Measurements from ENCODE around the gene TEC.

TEC gene

GRCh38 chr4:48267574-48267973, 2.1 kb downstream of the TEC start:
- DNase-seq = no peak

GRCh38 chr4:48266781-48267180, 2.9 kb downstream of the TEC start:
- no peak for DNase-seq

GRCh38 chr4:48262926-48263325, 6.7 kb downstream of the TEC start:
- no peak for DNase-seq

- DNase-seq = no peak
These were observed 7.2 kb downstream of the TEC start for GRCh38 chr4:48262484-48262883.

GRCh38 chr4:48261281-48261680, 8.4 kb downstream of the TEC start:
- no peak for DNase-seq

- DNase-seq = no peak
These were observed 9.9 kb downstream of the TEC start for GRCh38 chr4:48259748-48260147.

GRCh38 chr4:48258845-48259397, 10.7 kb downstream of the TEC start:
- no peak for DNase-seq

- DNase-seq = no peak
These were observed 13.7 kb downstream of the TEC start for GRCh38 chr4:48255959-48256342.

- DNase-seq = no peak
These were observed 14.3 kb downstream of the TEC start for GRCh38 chr4:48255072-48255958.

GRCh38 chr4:48254381-48255071, 15.1 kb downstream of the TEC start:
- no peak for DNase-seq

GRCh38 chr4:48252313-48252712, 17.3 kb downstream of the TEC start:
- no peak for DNase-seq

GRCh38 chr4:48250980-48251379, 18.7 kb downstream of the TEC start:
- DNase-seq = no peak

- no peak for DNase-seq
These were observed 19.3 kb downstream of the TEC start for GRCh38 chr4:48250343-48250742.

GRCh38 chr4:48249378-48249777, 20.3 kb downstream of the TEC start:
- DNase-seq = no peak

GRCh38 chr4:48248559-48248953, 21.1 kb downstream of the TEC start:
- DNase-seq = no peak

- no peak for DNase-seq
These were observed 21.6 kb downstream of the TEC start for GRCh38 chr4:48247878-48248558.

- no peak for DNase-seq
These were observed 22.3 kb downstream of the TEC start for GRCh38 chr4:48247142-48247877.

GRCh38 chr4:48244665-48245064, 25.0 kb downstream of the TEC start:
- DNase-seq = no peak

GRCh38 chr4:48243887-48244286, 25.8 kb downstream of the TEC start:
- no peak for DNase-seq

- no peak for DNase-seq
These were observed 26.2 kb downstream of the TEC start for GRCh38 chr4:48243429-48243828.

GRCh38 chr4:48242511-48243195, 27.0 kb downstream of the TEC start:
- DNase-seq = no peak

- DNase-seq = no peak
These were observed 27.9 kb downstream of the TEC start for GRCh38 chr4:48241731-48242130.
